Activated CD4-positive, alpha-beta memory T cell treated with anti-CD3 and anti-CD28 coated beads, Interleukin-2, amount 10 ng/mL, durations not matched to agents 7 days and 5 days (primary cell): ENCODE data around the gene AUNIP. TPM values are rescaled to one million over a fixed set of nuclear protein-coding genes. Genes with fewer than 3 reads are reported as not detected.
A peak's percentile ranks its signal among the peaks of the same experiment; 100 is the strongest.

Source experiments
- CTCF ChIA-PET: fragments of 350-600 bp; sonication (Branson Sonifier 250); formaldehyde crosslinking; loops from one replicate; lab custom pipeline; 2021; ENCODE audit warnings: antibody characterized with exemption, inconsistent platforms; lab: Charles Lee
- POLR2A ChIA-PET: fragments of 350-600 bp; sonication (Branson Sonifier 250); formaldehyde crosslinking; loops from one replicate; lab custom pipeline; 2021; ENCODE audit warnings: antibody characterized with exemption; lab: Charles Lee
- DNase-seq: peaks from one replicate; pipeline ENCODE4 v3.0.0-alpha.2; 2020
- H3K27ac Mint-ChIP-seq: one replicate; pipeline ENCODE4 v1.8.0; 2021; ENCODE audit warnings: mild to moderate bottlenecking, mixed read lengths
- H3K27me3 Mint-ChIP-seq: one replicate; pipeline ENCODE4 v1.8.0; 2021; ENCODE audit warnings: mixed read lengths
- H3K36me3 Mint-ChIP-seq: one replicate; pipeline ENCODE4 v1.8.0; 2021; ENCODE audit warnings: low read depth, mixed read lengths
- H3K4me1 Mint-ChIP-seq: one replicate; pipeline ENCODE4 v1.8.0; 2021; ENCODE audit warnings: mixed read lengths
- H3K4me3 Mint-ChIP-seq: one replicate; pipeline ENCODE4 v1.8.0; 2021; ENCODE audit warnings: mild to moderate bottlenecking, mixed read lengths
- H3K9me3 Mint-ChIP-seq: one replicate; pipeline ENCODE4 v1.8.0; 2021; ENCODE audit warnings: mixed read lengths
- total RNA-seq, 2 experiments: library from RNA; stranded (reverse); gene quantifications; one replicate each; pipeline ENCODE4 v1.2.3, GENCODE V29; 2021

The AUNIP gene
- 1 to 10 TPM; 5.2 to 5.4 TPM for total RNA-seq

- Mint-ChIP-seq H3K36me3 (peaks cover 5% of the 10 kb centered on the region), H3K9me3 (no peaks in the 10 kb centered on the region), H3K27me3 (no peaks in the 10 kb centered on the region), H3K4me3 (peak within 1 kb of the TSS; percentile 94), H3K27ac (peak within 1 kb of the TSS; percentile 92), H3K4me1 (peaks cover 24% of the 10 kb centered on the region)
- peak; percentile 91 for DNase-seq
- POLR2A ChIA-PET, result interaction anchor here (0.5 to 2.4 kb wide), 6 partner anchors 11 to 46 kb away, joined by 3 to 7 read pairs (median 4); partner anchors contain the start of genes MTFR1L and PAQR7
- CTCF ChIA-PET, result no interaction called here
Measured at GRCh38 chr1:25858906-25859789, at the start of gene AUNIP. Gene AUNIP (minus strand): TSS chr1:25859457. CDS start chr1:25859357, 100 bp downstream.

DNA sequence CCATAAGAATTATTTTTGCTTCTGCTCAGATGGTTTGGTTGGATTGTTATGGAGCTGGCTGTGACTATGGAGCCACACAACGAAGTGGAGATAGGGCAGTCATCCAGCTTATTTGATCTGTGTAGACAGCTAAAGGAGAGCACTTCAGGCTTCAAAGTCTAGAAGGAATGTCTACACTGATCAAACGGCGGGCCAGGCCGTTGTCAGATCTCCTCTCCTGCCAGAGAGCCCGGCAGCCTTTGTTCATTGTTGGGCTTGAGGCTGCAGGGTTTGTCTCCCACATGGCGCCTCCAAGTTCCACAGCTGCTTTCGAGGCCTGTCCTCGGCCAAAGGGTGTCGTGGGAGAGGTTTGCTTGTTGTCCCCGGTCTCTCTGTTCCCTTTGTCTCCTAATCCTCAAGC is 49.8 kb upstream of the AUNIP start:
- H3K4me1 Mint-ChIP-seq, result peaks cover 15% of the 10 kb centered on the region
- DNase-seq, result no peak
- no peak overlapping the region for H3K4me3 Mint-ChIP-seq
- H3K27ac Mint-ChIP-seq, result no peak overlapping the region
- H3K36me3 Mint-ChIP-seq, result peaks cover 12% of the 10 kb centered on the region
- H3K9me3 Mint-ChIP-seq, result no peaks in the 10 kb centered on the region
- POLR2A ChIA-PET, result no interaction called here
- H3K27me3 Mint-ChIP-seq, result peaks cover 25% of the 10 kb centered on the region
- CTCF ChIA-PET, result interaction anchor here (1.3 to 3.7 kb wide), 2 partner anchors 13 to 88 kb away, joined by 3 to 14 read pairs; partner anchors contain the start of gene PAFAH2

- no peak overlapping the region for H3K4me3 Mint-ChIP-seq
- peaks cover 22% of the 10 kb centered on the region for H3K4me1 Mint-ChIP-seq
- CTCF ChIA-PET, result interaction anchor here (1.3 to 3.7 kb wide), 2 partner anchors 12 to 89 kb away, joined by 3 to 14 read pairs; partner anchors contain the start of gene PAFAH2
- H3K9me3 Mint-ChIP-seq, result no peaks in the 10 kb centered on the region
- peaks cover 25% of the 10 kb centered on the region for H3K27me3 Mint-ChIP-seq
- peaks cover 19% of the 10 kb centered on the region for H3K36me3 Mint-ChIP-seq
- H3K27ac Mint-ChIP-seq, result no peak overlapping the region
- POLR2A ChIA-PET, result interaction anchor here (18.9 kb wide), 1 partner anchor 90 kb away, joined by 268 read pairs; the partner anchor contains the start of gene PAFAH2
- DNase-seq, result no peak
Measured at GRCh38 chr1:25908161-25908560, 48.9 kb upstream of the AUNIP start.

DNA sequence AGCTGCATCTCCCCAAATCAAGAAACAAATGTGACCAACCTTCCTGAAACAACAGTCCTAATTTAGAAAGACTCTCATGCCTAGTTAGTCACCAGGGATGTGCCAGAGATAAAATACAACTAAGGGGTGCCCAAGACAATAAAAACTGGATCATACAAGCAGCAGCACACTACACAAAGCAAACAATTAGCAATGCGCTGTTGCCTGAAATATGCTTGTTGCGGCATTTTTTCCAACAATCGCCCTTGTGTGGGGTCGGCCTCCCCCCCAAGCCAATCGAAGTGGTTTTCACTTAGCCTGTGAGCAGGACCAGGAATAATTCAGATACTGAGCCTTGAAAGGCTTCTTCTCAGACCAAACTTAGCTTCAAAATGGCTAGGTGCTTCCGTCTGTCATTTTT is 48.3 kb upstream of the AUNIP start:
- H3K4me3 Mint-ChIP-seq, result no peak overlapping the region

GRCh38 chr1:25906644-25907300 is 47.5 kb upstream of the AUNIP start:
- no peaks in the 10 kb centered on the region for H3K9me3 Mint-ChIP-seq
- POLR2A ChIA-PET, result interaction anchor here (1.1 to 18.9 kb wide), 9 partner anchors 10 to 675 kb away, joined by 3 to 268 read pairs (median 7); partner anchors contain the start of genes PAFAH2, SYF2 and ZNF593
- H3K27me3 Mint-ChIP-seq, result peaks cover 24% of the 10 kb centered on the region
- DNase-seq, result no peak
- H3K4me1 Mint-ChIP-seq, result peaks cover 30% of the 10 kb centered on the region
- H3K36me3 Mint-ChIP-seq, result peaks cover 29% of the 10 kb centered on the region
- CTCF ChIA-PET, result interaction anchor here (1.0 to 5.2 kb wide), 3 partner anchors 8 to 91 kb away, joined by 3 to 82 read pairs (median 14); partner anchors contain the start of gene PAFAH2
- peak overlapping the region; percentile 94 for H3K4me3 Mint-ChIP-seq
- peak overlapping the region; percentile 12 for H3K27ac Mint-ChIP-seq

More for the DNA sequence above, 48.3 kb upstream of the AUNIP start:
- no peaks in the 10 kb centered on the region for H3K9me3 Mint-ChIP-seq
- ChIA-PET POLR2A (interaction anchor here (1.1 to 18.9 kb wide), 2 partner anchors 10 to 90 kb away, joined by 4 to 268 read pairs; partner anchors contain the start of gene PAFAH2), CTCF (interaction anchor here (3.7 to 5.2 kb wide), 2 partner anchors 12 to 90 kb away, joined by 14 to 82 read pairs; partner anchors contain the start of gene PAFAH2)
- peaks cover 23% of the 10 kb centered on the region for H3K36me3 Mint-ChIP-seq
- no peak overlapping the region for H3K27ac Mint-ChIP-seq
- H3K27me3 Mint-ChIP-seq, result peaks cover 25% of the 10 kb centered on the region
- no peak for DNase-seq
- H3K4me1 Mint-ChIP-seq, result peaks cover 27% of the 10 kb centered on the region

GRCh38 chr1:25905680-25906643 is 46.7 kb upstream of the AUNIP start, which contains the start of gene STMN1:
Gene STMN1 (minus strand): TSS chr1:25906419. CDS start chr1:25904676, 1,743 bp downstream.
- ChIA-PET POLR2A (interaction anchor here (0.9 to 18.9 kb wide), 23 partner anchors 8 to 674 kb away, joined by 3 to 268 read pairs (median 7); partner anchors contain the start of genes MTFR1L, PAFAH2, PAQR7 and PDIK1L), CTCF (interaction anchor here (0.6 to 6.0 kb wide), 13 partner anchors 9 to 1078 kb away, joined by 3 to 82 read pairs (median 5); partner anchors contain the start of genes CEP85 and PAFAH2)
- Mint-ChIP-seq H3K4me1 (peaks cover 36% of the 10 kb centered on the region), H3K27me3 (peaks cover 24% of the 10 kb centered on the region), H3K9me3 (no peaks in the 10 kb centered on the region), H3K4me3 (peak within 1 kb of the TSS; percentile 94), H3K36me3 (peaks cover 37% of the 10 kb centered on the region), H3K27ac (peak within 1 kb of the TSS; percentile 87)
- peak; percentile 92 for DNase-seq

GRCh38 chr1:25904943-25905679 is 45.9 kb upstream of the AUNIP start:
- no peaks in the 10 kb centered on the region for H3K9me3 Mint-ChIP-seq
- peaks cover 45% of the 10 kb centered on the region for H3K36me3 Mint-ChIP-seq
- peaks cover 21% of the 10 kb centered on the region for H3K27me3 Mint-ChIP-seq
- H3K27ac Mint-ChIP-seq, result peak overlapping the region; percentile 87
- ChIA-PET POLR2A (interaction anchor here (0.8 to 18.9 kb wide), 27 partner anchors 9 to 673 kb away, joined by 3 to 268 read pairs (median 5); partner anchors contain the start of genes AUNIP, DHDDS, LDLRAP1 and MTFR1L), CTCF (interaction anchor here (0.7 to 6.0 kb wide), 13 partner anchors 10 to 1069 kb away, joined by 3 to 82 read pairs (median 5); partner anchors contain the start of genes CEP85 and PAFAH2)
- peak overlapping the region; percentile 94 for H3K4me3 Mint-ChIP-seq
- peak; percentile 98 for DNase-seq
- peaks cover 45% of the 10 kb centered on the region for H3K4me1 Mint-ChIP-seq

DNA sequence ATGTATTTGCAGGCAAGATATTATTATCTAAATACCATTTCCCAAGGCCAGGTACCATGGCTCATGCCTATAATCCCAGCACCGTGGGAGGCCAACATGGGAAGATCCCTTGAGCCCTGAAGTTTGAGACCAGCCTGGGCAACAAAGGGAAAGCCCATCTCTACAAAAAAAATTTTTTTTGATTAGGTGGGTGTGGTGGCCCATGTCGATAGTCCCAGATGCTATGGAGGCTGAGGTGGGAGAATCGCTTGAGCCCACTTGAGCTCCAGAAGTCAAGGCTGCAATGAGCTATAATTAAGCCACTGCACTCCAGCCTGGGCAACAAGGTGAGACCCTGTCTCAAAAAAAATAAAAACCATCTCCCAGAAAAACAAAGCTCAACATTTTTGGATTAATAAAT is 44.7 kb upstream of the AUNIP start:
- peak overlapping the region; percentile 87 for H3K27ac Mint-ChIP-seq
- no peaks in the 10 kb centered on the region for H3K9me3 Mint-ChIP-seq
- peaks cover 18% of the 10 kb centered on the region for H3K27me3 Mint-ChIP-seq
- ChIA-PET POLR2A (interaction anchor here (1.1 to 18.9 kb wide), 12 partner anchors 8 to 207 kb away, joined by 3 to 268 read pairs (median 13); partner anchors contain the start of genes MTFR1L, PAFAH2 and PDIK1L), CTCF (interaction anchor here (0.9 to 6.0 kb wide), 7 partner anchors 9 to 659 kb away, joined by 3 to 82 read pairs (median 6); partner anchors contain the start of gene PAFAH2)
- H3K36me3 Mint-ChIP-seq, result peaks cover 56% of the 10 kb centered on the region
- no peak for DNase-seq
- peaks cover 53% of the 10 kb centered on the region for H3K4me1 Mint-ChIP-seq
- peak overlapping the region; percentile 94 for H3K4me3 Mint-ChIP-seq

GRCh38 chr1:25902462-25902861 is 43.2 kb upstream of the AUNIP start:
- Mint-ChIP-seq H3K36me3 (peaks cover 71% of the 10 kb centered on the region), H3K27ac (no peak overlapping the region), H3K4me1 (peaks cover 59% of the 10 kb centered on the region), H3K4me3 (peak overlapping the region; percentile 5), H3K27me3 (peaks cover 8% of the 10 kb centered on the region), H3K9me3 (no peaks in the 10 kb centered on the region)
- no peak for DNase-seq
- POLR2A ChIA-PET, result interaction anchor here (0.8 to 18.9 kb wide), 6 partner anchors 9 to 129 kb away, joined by 3 to 268 read pairs (median 14); partner anchors contain the start of genes MTFR1L and PAFAH2
- CTCF ChIA-PET, result interaction anchor here (0.8 to 6.0 kb wide), 7 partner anchors 7 to 515 kb away, joined by 3 to 82 read pairs (median 3); partner anchors contain the start of gene PAFAH2

DNA sequence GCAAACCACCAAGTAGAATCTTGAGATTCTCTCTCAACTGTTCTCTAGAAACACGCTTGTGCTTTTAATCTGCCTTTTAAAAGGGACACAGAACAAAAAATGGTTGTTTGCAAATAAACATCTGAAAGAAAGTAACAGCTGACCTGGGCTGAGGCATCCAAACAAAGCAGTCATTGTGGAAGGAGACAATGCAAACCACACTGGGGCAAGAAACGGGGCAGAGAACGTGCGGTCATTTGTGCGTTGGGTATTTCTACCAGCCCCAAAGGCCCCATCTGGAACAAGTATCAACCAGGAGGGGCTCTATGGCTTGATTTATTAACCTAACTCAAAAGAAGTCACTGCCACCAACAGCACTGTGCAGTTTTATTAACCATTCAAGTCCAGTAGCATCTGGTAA is 41.0 kb upstream of the AUNIP start:
- Mint-ChIP-seq H3K4me1 (peaks cover 69% of the 10 kb centered on the region), H3K9me3 (no peaks in the 10 kb centered on the region), H3K36me3 (peaks cover 77% of the 10 kb centered on the region), H3K4me3 (no peak overlapping the region), H3K27me3 (no peaks in the 10 kb centered on the region), H3K27ac (peak overlapping the region; percentile 23)
- ChIA-PET CTCF (interaction anchor here (1.0 to 6.0 kb wide), 4 partner anchors 13 to 104 kb away, joined by 3 to 82 read pairs (median 5); partner anchors contain the start of gene PAFAH2), POLR2A (interaction anchor here (18.9 kb wide), 1 partner anchor 97 kb away, joined by 268 read pairs; the partner anchor contains the start of gene PAFAH2)
- DNase-seq, result no peak
